Measurements from ENCODE around the gene HEATR5B.
"Not testable (repeated sequence)": the region's sequence is repeated elsewhere in the genome, so short reads cannot be mapped to it uniquely, and the experiment has no call there.

Gene HEATR5B

GRCh38 chr2:36951574-36951973 is 132.6 kb downstream of the HEATR5B start:
- DNase-seq = peak; percentile 16

GRCh38 chr2:36951027-36951518 is 133.1 kb downstream of the HEATR5B start:
- in situ Hi-C loops (cut with HindIII; ENCODE audit: low pct_ligation_motif_present, low sequenced_read_pairs) = no loop called here
- no peak overlapping the region for H3K27ac ChIP-seq
- DNase-seq = no peak

More at GRCh38 chr2:36951574-36951973, 132.6 kb downstream of the HEATR5B start:
- no peak overlapping the region for H3K27ac ChIP-seq
- in situ Hi-C loops (cut with HindIII; ENCODE audit: low pct_ligation_motif_present, low sequenced_read_pairs) = no loop called here
- H3K36me3 ChIP-seq (replicated peaks) = no peaks in the 10 kb centered on the region
- H3K4me3 ChIP-seq (ENCODE audit: low read depth, low read length) = no peak overlapping the region
- no peaks in the 10 kb centered on the region for H3K27me3 ChIP-seq (replicated peaks)
- TF ChIP-seq CTCF (IDR thresholded peaks at IDR 0.05; ENCODE audit: low read depth, low read length, missing control alignments) = no peak

GRCh38 chr2:36949845-36950244 is 134.3 kb downstream of the HEATR5B start:
- no peaks in the 10 kb centered on the region for H3K27me3 ChIP-seq (replicated peaks)
- no peak for TF ChIP-seq CTCF (IDR thresholded peaks at IDR 0.05; ENCODE audit: low read depth, low read length, missing control alignments)

More at GRCh38 chr2:36951027-36951518, 133.1 kb downstream of the HEATR5B start:
- Histone ChIP-seq H3K36me3 (replicated peaks) (no peaks in the 10 kb centered on the region), H3K27me3 (replicated peaks) (no peaks in the 10 kb centered on the region), H3K4me3 (ENCODE audit: low read depth, low read length) (no peak overlapping the region)
- no peak for TF ChIP-seq CTCF (IDR thresholded peaks at IDR 0.05; ENCODE audit: low read depth, low read length, missing control alignments)

GRCh38 chr2:36945240-36945639 is 138.9 kb downstream of the HEATR5B start:
- H3K4me3 ChIP-seq (ENCODE audit: low read depth, low read length); H3K27me3 ChIP-seq (replicated peaks); H3K36me3 ChIP-seq (replicated peaks); in situ Hi-C loops (cut with HindIII; ENCODE audit: low pct_ligation_motif_present, low sequenced_read_pairs); H3K27ac ChIP-seq; DNase-seq: not testable (repeated sequence)

More at GRCh38 chr2:36949845-36950244, 134.3 kb downstream of the HEATR5B start:
- DNase-seq = no peak
- in situ Hi-C loops (cut with HindIII; ENCODE audit: low pct_ligation_motif_present, low sequenced_read_pairs) = no loop called here
- no peaks in the 10 kb centered on the region for H3K36me3 ChIP-seq (replicated peaks)
- H3K27ac ChIP-seq = no peak overlapping the region
- no peak overlapping the region for H3K4me3 ChIP-seq (ENCODE audit: low read depth, low read length)

- H3K27ac ChIP-seq = no peak overlapping the region
- no peaks in the 10 kb centered on the region for H3K36me3 ChIP-seq (replicated peaks)
- no peaks in the 10 kb centered on the region for H3K27me3 ChIP-seq (replicated peaks)
- no peak for DNase-seq
- no peak for TF ChIP-seq CTCF (IDR thresholded peaks at IDR 0.05; ENCODE audit: low read depth, low read length, missing control alignments)
- H3K4me3 ChIP-seq (ENCODE audit: low read depth, low read length) = no peak overlapping the region
- in situ Hi-C loops (cut with HindIII; ENCODE audit: low pct_ligation_motif_present, low sequenced_read_pairs) = no loop called here
These were observed 142.3 kb downstream of the HEATR5B start for GRCh38 chr2:36941867-36942266.

- in situ Hi-C loops (cut with HindIII; ENCODE audit: low pct_ligation_motif_present, low sequenced_read_pairs); H3K36me3 ChIP-seq (replicated peaks); H3K4me3 ChIP-seq (ENCODE audit: low read depth, low read length); H3K27me3 ChIP-seq (replicated peaks); DNase-seq; H3K27ac ChIP-seq: not testable (repeated sequence)
These were observed 147.6 kb downstream of the HEATR5B start for GRCh38 chr2:36936526-36936925.

- H3K27ac ChIP-seq; DNase-seq; in situ Hi-C loops (cut with HindIII; ENCODE audit: low pct_ligation_motif_present, low sequenced_read_pairs): not testable (repeated sequence)
These were observed 152.5 kb downstream of the HEATR5B start for GRCh38 chr2:36931688-36932087.

More at GRCh38 chr2:36931688-36932087, 152.5 kb downstream of the HEATR5B start:
- not testable (repeated sequence) for H3K27me3 ChIP-seq (replicated peaks); H3K4me3 ChIP-seq (ENCODE audit: low read depth, low read length); H3K36me3 ChIP-seq (replicated peaks)
